Measurements from ENCODE around the gene METTL17.
"Not testable (repeated sequence)": the region's sequence is repeated elsewhere in the genome, so short reads cannot be mapped to it uniquely, and the experiment has no call there.

METTL17 gene

DNA sequence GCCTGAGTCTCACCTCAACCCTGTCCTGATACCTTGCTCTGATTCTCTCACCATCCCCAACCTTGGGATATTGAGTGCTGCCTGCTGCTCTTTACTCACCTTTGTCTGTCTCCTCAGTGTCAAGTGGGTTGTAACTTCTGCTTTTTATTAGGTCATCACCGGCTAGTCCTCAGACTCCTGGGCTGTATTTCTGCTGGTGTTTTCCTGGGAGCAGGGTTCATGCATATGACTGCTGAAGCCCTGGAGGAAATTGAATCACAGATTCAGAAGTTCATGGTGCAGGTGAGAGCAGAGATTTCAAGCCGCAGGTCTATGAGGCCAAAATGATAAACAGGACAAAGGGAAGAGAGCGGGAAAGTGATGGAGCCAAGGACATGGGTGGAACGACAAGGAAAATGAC, 9.8 kb downstream of the METTL17 start:
- Histone ChIP-seq H3K4me1 (ENCODE audit: insufficient read depth, low read length) (no peaks in the 10 kb centered on the region), H3K4me3 (ENCODE audit: low read length) (no peak overlapping the region), H2AFZ (ENCODE audit: low read depth, low read length) (no peak overlapping the region), H3K36me3 (ENCODE audit: insufficient read depth, low read length) (peaks cover 27% of the 10 kb centered on the region), H3K9me3 (ENCODE audit: low read length) (no peaks in the 10 kb centered on the region), H3K27me3 (ENCODE audit: insufficient read depth, low read length) (no peaks in the 10 kb centered on the region)

DNA sequence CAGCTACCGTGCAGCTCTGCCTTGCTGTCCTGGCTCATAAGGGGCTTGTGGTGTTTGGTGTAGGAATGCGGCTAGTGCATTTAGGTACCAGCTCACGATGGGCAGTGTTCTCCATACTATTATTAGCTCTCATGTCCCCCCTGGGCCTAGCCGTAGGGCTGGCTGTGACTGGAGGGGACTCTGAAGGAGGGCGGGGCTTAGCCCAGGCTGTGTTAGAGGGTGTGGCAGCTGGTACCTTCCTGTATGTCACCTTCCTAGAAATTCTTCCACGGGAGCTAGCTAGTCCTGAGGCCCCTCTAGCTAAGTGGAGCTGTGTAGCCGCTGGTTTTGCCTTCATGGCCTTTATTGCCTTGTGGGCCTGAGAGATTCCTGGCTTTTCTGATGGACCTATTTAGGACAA, 11.4 kb downstream of the METTL17 start:
- Histone ChIP-seq H3K36me3 (ENCODE audit: insufficient read depth, low read length) (peaks cover 10% of the 10 kb centered on the region), H3K4me1 (ENCODE audit: insufficient read depth, low read length) (no peaks in the 10 kb centered on the region), H3K27me3 (ENCODE audit: insufficient read depth, low read length) (no peaks in the 10 kb centered on the region), H3K9me3 (ENCODE audit: low read length) (no peaks in the 10 kb centered on the region), H2AFZ (ENCODE audit: low read depth, low read length) (no peak overlapping the region), H3K4me3 (ENCODE audit: low read length) (no peak overlapping the region)

DNA sequence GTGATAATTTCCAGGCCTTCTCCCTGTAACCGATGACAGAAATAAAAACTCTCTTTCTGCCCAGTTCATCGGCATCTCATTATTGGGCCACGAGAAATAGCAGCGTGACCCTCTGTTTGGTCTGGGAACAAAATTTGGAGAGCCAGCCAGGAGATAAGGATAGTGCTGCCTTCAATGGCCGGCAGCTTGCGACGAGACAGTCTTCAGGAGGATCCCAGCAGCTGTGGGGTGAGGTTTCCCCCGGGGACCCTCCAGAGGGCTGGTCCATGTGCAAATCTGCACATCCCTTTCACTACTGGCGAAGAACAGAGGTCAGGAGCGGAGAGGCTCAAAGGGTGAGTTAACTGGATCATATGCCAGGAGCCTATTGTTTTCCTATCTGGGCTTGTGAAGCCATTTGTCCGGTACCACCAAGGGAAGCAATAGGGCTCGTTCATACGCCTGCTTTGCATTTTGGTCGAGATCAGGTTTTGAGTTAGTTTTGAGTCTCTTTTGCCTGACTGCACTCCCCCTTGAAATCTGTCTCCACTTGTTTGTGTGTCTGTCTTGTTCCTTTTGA, 14.1 kb downstream of the METTL17 start:
- H3K4me3 ChIP-seq (ENCODE audit: low read length) = no peak overlapping the region
- no peaks in the 10 kb centered on the region for H3K9me3 ChIP-seq (ENCODE audit: low read length)
- peaks cover 2% of the 10 kb centered on the region for H3K4me1 ChIP-seq (ENCODE audit: insufficient read depth, low read length)
- H2AFZ ChIP-seq (ENCODE audit: low read depth, low read length) = no peak overlapping the region
- no peaks in the 10 kb centered on the region for H3K36me3 ChIP-seq (ENCODE audit: insufficient read depth, low read length)
- H3K27me3 ChIP-seq (ENCODE audit: insufficient read depth, low read length) = no peaks in the 10 kb centered on the region

DNA sequence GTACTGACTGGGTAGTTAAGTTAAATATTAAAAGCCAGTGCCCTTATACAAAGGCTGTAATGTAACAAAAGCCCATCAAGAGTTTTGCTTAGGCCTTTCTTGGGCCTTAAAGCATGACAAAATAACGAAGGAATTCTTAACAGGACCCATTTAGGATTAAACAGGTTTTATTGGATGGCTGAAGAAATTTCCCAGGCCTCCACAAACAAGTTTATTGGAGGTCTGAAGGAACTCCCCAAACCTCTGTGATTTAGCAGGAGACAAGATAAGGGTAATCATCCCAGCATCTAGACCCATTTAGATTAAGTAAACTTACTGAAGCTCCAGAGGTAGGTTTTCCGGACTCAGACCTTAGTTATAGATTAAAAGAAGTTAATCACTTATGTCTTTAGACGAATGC, 19.9 kb downstream of the METTL17 start:
- peaks cover 10% of the 10 kb centered on the region for H3K4me1 ChIP-seq (ENCODE audit: insufficient read depth, low read length)
- H3K36me3 ChIP-seq (ENCODE audit: insufficient read depth, low read length); H3K9me3 ChIP-seq (ENCODE audit: low read length); H3K27me3 ChIP-seq (ENCODE audit: insufficient read depth, low read length); H3K4me3 ChIP-seq (ENCODE audit: low read length): not testable (repeated sequence)
- H2AFZ ChIP-seq (ENCODE audit: low read depth, low read length) = peak overlapping the region; percentile 58

DNA sequence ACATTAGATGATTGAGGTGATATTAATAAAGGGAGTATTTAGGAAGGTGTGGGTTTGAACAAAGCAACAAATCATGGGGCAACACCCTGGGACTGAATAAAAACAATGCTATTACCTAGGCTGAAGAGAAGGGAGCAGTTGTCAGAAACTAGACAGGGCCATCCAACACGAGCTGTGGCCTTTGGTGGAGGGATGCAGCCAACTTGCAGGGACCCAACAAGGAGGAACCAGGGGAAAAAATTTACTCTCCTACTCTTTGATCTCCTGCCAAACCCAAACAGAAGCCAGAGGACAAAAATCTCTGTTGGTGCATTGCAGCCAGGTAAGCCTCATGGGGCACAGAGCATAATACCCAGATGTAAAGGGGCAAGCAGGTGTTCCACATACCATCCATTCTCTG, 21.4 kb downstream of the METTL17 start:
- no peak overlapping the region for H2AFZ ChIP-seq (ENCODE audit: low read depth, low read length)
- peaks cover 5% of the 10 kb centered on the region for H3K27me3 ChIP-seq (ENCODE audit: insufficient read depth, low read length)
- no peak overlapping the region for H3K4me3 ChIP-seq (ENCODE audit: low read length)
- H3K4me1 ChIP-seq (ENCODE audit: insufficient read depth, low read length) = peaks cover 10% of the 10 kb centered on the region
- H3K9me3 ChIP-seq (ENCODE audit: low read length) = no peaks in the 10 kb centered on the region
- H3K36me3 ChIP-seq (ENCODE audit: insufficient read depth, low read length) = no peaks in the 10 kb centered on the region

DNA sequence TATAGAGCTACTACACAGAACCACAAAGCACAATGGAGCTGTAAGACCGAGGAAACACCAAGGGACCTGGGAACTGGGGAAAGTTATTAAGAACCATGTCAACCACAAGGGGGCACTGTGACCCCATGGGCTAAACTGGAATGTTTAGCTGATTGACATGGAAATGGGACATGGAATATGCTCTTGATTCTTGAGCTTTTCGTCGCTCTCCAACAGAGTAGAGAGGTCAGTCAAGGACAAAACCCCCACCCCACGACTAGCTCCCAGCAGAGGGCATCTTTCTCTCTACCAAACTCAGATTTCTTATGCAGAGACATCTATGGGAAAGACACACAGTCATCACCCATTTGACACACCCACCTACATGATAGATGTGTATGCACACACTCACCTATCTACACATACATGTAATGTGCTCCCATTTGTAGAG, 25.0 kb downstream of the METTL17 start:
- H3K27me3 ChIP-seq (ENCODE audit: insufficient read depth, low read length) = peaks cover 5% of the 10 kb centered on the region
- H3K36me3 ChIP-seq (ENCODE audit: insufficient read depth, low read length) = no peaks in the 10 kb centered on the region
- peak overlapping the region; percentile 44 for H2AFZ ChIP-seq (ENCODE audit: low read depth, low read length)
- no peaks in the 10 kb centered on the region for H3K4me1 ChIP-seq (ENCODE audit: insufficient read depth, low read length)
- H3K9me3 ChIP-seq (ENCODE audit: low read length) = no peaks in the 10 kb centered on the region
- no peak overlapping the region for H3K4me3 ChIP-seq (ENCODE audit: low read length)

DNA sequence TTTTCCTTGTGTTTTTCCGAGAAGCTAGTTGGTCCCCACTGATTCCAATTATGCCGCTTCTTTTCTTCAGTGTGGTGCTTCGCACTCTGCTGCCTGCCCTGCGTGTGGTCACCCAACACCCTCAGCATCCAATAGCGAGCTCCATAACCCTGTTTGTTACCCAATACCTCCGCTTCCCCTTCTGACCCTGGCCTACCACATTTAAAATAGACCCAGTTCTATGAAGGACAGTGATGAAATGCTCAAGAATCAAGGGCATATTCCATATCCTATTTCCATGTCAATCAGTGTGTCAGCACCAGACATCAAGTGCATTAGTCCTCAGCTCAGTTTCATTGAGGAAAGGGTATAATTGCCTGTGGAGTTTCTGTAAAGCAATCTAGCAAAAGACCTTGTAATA, 25.5 kb downstream of the METTL17 start:
- no peaks in the 10 kb centered on the region for H3K36me3 ChIP-seq (ENCODE audit: insufficient read depth, low read length)
- peaks cover 5% of the 10 kb centered on the region for H3K27me3 ChIP-seq (ENCODE audit: insufficient read depth, low read length)

DNA sequence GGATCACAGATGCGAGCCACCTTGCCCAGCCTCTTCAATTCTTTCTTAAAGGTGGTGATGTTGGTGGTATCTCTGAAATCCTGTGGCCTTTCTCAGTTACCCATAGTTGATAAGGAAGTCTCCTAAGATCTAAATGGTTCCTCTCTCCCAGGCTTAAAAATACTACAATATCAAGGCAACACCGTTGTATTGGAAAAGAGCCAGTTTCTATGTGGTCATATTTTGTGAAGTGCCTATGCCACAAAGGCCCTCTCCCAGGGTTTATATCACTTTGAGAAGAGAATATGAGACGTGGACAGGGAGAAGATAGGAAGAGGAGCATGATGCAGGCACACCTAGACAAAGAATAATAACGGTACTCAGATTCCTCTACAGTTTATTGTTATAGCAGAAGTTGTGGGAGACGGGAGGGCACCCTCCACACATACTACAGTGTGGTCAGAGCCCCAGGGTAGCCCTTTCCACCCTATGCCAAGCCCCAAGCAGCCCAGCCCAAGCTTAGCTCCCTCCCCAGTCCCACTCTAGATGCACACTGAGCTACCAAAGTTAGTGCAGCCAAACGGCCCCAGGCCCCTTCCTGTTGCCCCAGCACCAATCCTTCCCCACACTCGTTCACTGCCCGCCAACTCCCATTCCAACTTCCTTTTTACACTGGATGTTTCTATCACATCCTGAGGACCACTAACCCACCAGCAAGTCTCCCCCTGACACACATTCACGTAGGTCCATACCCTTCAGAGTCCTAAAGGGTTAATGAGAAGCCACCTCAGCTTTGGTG, 26.8 kb downstream of the METTL17 start:
- no peak overlapping the region for H3K4me3 ChIP-seq (ENCODE audit: low read length)
- H3K36me3 ChIP-seq (ENCODE audit: insufficient read depth, low read length) = no peaks in the 10 kb centered on the region

More for the DNA sequence above, 25.5 kb downstream of the METTL17 start:
- H2AFZ ChIP-seq (ENCODE audit: low read depth, low read length) = no peak overlapping the region
- H3K4me1 ChIP-seq (ENCODE audit: insufficient read depth, low read length) = no peaks in the 10 kb centered on the region
- H3K4me3 ChIP-seq (ENCODE audit: low read length) = no peak overlapping the region
- H3K9me3 ChIP-seq (ENCODE audit: low read length) = no peaks in the 10 kb centered on the region

DNA sequence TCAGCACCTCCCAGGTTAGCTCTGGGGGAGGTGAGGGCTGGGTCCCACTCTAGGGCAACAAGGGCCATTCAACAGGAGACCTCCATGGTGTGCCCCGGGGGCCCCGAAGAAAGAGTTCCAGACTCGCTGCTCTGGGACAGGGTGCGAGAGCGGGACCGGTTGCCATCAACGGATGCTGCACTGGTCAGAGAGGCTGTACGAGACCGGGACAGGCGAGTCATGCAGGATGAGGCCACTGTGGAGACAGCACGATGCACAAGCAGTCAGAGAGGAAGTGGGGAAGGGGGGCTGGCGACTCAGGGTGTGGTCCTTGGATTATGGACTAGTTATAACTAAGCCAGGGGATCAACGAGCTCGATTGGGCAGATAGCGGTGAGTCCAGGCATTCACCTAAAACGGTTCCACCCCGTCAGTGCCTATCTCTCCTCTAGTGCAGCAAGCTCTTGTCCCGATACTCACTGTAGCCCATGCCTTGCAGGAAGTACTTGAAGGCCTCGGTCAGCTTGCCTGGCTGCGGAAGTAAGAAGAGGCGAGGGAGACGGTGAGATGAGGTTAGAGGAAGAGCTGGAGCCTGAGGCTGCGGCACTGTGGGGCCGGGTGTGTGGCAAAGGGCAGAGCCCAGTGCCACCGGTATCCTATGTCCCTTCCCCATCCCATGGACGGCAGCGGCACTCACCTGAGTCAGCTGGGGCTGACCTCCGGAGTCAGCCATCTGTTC, 27.9 kb downstream of the METTL17 start:
- no peaks in the 10 kb centered on the region for H3K9me3 ChIP-seq (ENCODE audit: low read length)
- no peak overlapping the region for H2AFZ ChIP-seq (ENCODE audit: low read depth, low read length)
- no peaks in the 10 kb centered on the region for H3K36me3 ChIP-seq (ENCODE audit: insufficient read depth, low read length)
- peaks cover 16% of the 10 kb centered on the region for H3K27me3 ChIP-seq (ENCODE audit: insufficient read depth, low read length)
- H3K4me1 ChIP-seq (ENCODE audit: insufficient read depth, low read length) = no peaks in the 10 kb centered on the region
- H3K4me3 ChIP-seq (ENCODE audit: low read length) = no peak overlapping the region

More for the DNA sequence above, 26.8 kb downstream of the METTL17 start:
- Histone ChIP-seq H3K27me3 (ENCODE audit: insufficient read depth, low read length) (peaks cover 9% of the 10 kb centered on the region), H3K9me3 (ENCODE audit: low read length) (no peaks in the 10 kb centered on the region), H3K4me1 (ENCODE audit: insufficient read depth, low read length) (no peaks in the 10 kb centered on the region), H2AFZ (ENCODE audit: low read depth, low read length) (no peak overlapping the region)

DNA sequence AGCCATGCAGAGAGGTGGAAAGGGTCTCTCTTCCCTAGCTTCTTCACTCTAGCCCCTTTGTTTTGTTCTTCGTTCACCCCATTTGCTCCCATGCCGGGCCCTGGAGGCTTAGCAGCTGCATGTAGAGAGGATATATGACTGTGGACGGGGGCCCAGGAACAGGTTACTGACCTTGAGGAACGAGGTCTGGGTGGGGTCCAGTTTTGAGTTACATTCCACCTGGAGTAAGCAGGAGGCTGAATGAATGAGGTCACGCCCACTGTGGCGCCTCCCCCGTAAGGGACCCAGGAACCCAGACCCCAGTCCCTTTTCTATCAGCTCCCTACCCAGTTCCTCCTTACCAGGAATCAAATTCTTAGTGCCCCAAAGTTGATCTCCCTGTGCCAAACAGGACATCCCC, 28.5 kb downstream of the METTL17 start:
- no peak overlapping the region for H2AFZ ChIP-seq (ENCODE audit: low read depth, low read length)
- no peaks in the 10 kb centered on the region for H3K9me3 ChIP-seq (ENCODE audit: low read length)
- peaks cover 19% of the 10 kb centered on the region for H3K27me3 ChIP-seq (ENCODE audit: insufficient read depth, low read length)
- H3K4me3 ChIP-seq (ENCODE audit: low read length) = no peak overlapping the region
- H3K4me1 ChIP-seq (ENCODE audit: insufficient read depth, low read length) = no peaks in the 10 kb centered on the region
- H3K36me3 ChIP-seq (ENCODE audit: insufficient read depth, low read length) = no peaks in the 10 kb centered on the region

DNA sequence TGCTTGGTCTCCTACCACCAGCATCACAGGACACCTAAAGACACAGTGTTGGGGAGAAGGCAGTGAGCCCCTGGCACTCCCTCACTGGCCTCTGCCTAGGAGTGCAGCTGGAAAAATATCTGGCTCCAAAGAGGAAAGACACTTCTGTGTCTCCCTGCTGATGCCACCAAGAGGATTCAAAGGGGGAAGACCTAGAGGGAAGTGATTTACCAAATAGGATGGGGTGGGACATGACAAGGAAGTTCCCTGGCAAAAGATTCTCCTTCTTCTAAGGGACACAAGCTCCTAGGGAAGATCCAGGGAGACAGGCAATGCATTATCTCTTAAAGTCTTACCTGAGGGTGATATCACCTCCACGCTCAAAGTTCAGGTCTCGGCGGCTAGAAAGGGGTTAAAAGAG, 29.0 kb downstream of the METTL17 start:
- Histone ChIP-seq H3K9me3 (ENCODE audit: low read length) (no peaks in the 10 kb centered on the region), H3K27me3 (ENCODE audit: insufficient read depth, low read length) (peaks cover 24% of the 10 kb centered on the region), H2AFZ (ENCODE audit: low read depth, low read length) (no peak overlapping the region), H3K4me3 (ENCODE audit: low read length) (no peak overlapping the region), H3K36me3 (ENCODE audit: insufficient read depth, low read length) (no peaks in the 10 kb centered on the region), H3K4me1 (ENCODE audit: insufficient read depth, low read length) (no peaks in the 10 kb centered on the region)

DNA sequence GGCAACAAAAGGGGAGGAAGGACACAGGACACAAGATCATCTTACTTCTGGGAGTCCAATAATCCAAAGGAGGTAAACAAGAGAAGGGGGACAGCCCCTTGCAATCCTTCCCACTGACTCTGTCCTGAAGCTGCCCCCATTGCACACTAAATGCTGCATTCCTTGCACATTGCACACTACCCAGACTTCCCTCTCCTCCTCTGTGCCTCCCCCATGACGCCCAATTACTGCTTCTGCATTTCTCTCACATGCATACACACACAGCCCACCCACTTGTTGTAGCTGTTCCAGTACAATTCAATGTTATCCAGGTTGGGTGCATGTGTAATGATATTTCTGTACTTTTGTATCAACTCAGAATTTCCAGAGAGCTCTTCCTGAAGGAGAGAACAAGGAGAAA, 29.6 kb downstream of the METTL17 start:
- no peak overlapping the region for H3K4me3 ChIP-seq (ENCODE audit: low read length)
- no peak overlapping the region for H2AFZ ChIP-seq (ENCODE audit: low read depth, low read length)

DNA sequence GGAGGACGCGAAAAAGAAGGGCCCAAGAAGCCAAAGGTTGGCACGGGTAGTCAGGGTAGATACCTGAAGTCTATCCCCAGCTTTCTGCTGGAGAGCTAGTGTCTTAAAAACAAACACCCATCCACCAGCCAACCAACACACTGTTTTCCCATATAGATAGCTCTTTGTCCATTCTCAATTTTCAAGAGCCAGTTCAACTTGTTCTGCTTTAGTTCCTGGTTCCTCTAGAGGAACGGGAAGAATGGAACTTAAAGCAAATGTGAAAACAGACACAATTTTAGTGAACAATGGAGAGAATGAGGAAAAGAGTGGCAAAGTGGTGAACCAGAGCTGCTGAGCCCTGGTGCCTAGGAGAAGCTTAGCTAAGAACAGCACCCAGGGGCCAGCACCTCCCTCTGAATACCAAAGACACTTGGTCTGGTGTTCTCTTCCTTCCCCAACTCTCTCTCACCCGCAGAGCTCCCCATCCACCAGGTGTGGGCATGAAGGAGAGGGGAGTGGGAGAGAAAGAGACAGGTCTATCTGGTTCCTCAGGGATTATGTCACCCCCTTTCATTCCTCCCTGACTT, 31.3 kb downstream of the METTL17 start:
- H3K4me1 ChIP-seq (ENCODE audit: insufficient read depth, low read length) = peaks cover 10% of the 10 kb centered on the region
- H3K27me3 ChIP-seq (ENCODE audit: insufficient read depth, low read length) = peaks cover 41% of the 10 kb centered on the region
- no peaks in the 10 kb centered on the region for H3K9me3 ChIP-seq (ENCODE audit: low read length)
- no peak overlapping the region for H3K4me3 ChIP-seq (ENCODE audit: low read length)
- no peak overlapping the region for H2AFZ ChIP-seq (ENCODE audit: low read depth, low read length)
- H3K36me3 ChIP-seq (ENCODE audit: insufficient read depth, low read length) = no peaks in the 10 kb centered on the region

More for the DNA sequence above, 29.6 kb downstream of the METTL17 start:
- Histone ChIP-seq H3K4me1 (ENCODE audit: insufficient read depth, low read length) (peaks cover under 1% of the 10 kb centered on the region), H3K9me3 (ENCODE audit: low read length) (no peaks in the 10 kb centered on the region), H3K36me3 (ENCODE audit: insufficient read depth, low read length) (no peaks in the 10 kb centered on the region), H3K27me3 (ENCODE audit: insufficient read depth, low read length) (peaks cover 30% of the 10 kb centered on the region)

All from neuron (in vitro differentiated cells).